Small intestine (tissue), 7 donors: ENCODE data around the gene APP. TPM values are rescaled to one million over a fixed set of nuclear protein-coding genes. Genes with fewer than 3 reads are reported as not detected.

Source experiments
- DNase-seq, 2 donors: peaks; one replicate each; pipeline versions ENCODE4 v3.0.0 to v3.0.0-alpha.2; 2013
- FAIRE-seq: peaks from 2 replicates; lab custom pipeline; 2012; peaks lifted over from hg19 to GRCh38; lab: Jason Lieb, UNC
- H3K27ac ChIP-seq, 3 donors: one replicate each; pipeline ENCODE4 v1.5.1; 2013; ENCODE audit warnings: low read length in 2 of 3, mild to moderate bottlenecking in 2 of 3, control low read depth in 1 of 3, inconsistent platforms in 1 of 3, low read depth in 1 of 3, moderate library complexity in 1 of 3
- H3K27me3 ChIP-seq, 3 donors: one replicate each; pipeline ENCODE4 v1.6.1; 2013; ENCODE audit warnings: low read length in 3 of 3, inconsistent platforms in 1 of 3; ENCODE audit not compliant: control insufficient read depth in 3 of 3, insufficient read depth in 3 of 3
- H3K36me3 ChIP-seq, 3 donors: one replicate each; pipeline ENCODE4 v1.6.1; 2013; ENCODE audit warnings: low read length in 3 of 3, inconsistent platforms in 1 of 3, low read depth in 1 of 3, mild to moderate bottlenecking in 1 of 3, moderate library complexity in 1 of 3; ENCODE audit not compliant: control insufficient read depth in 3 of 3, insufficient read depth in 2 of 3
- H3K4me1 ChIP-seq, 3 donors: one replicate each; pipeline ENCODE4 v1.6.1; 2013; ENCODE audit warnings: low read length in 2 of 3, inconsistent platforms in 1 of 3, low read depth in 1 of 3, mild to moderate bottlenecking in 1 of 3, moderate library complexity in 1 of 3; ENCODE audit not compliant: control insufficient read depth in 3 of 3, insufficient read depth in 2 of 3
- H3K4me3 ChIP-seq, 3 donors: one replicate each; pipeline ENCODE4 v1.5.1; 2013; ENCODE audit warnings: low read length in 3 of 3, control low read depth in 1 of 3, inconsistent platforms in 1 of 3, low read depth in 1 of 3, mild to moderate bottlenecking in 1 of 3, moderate library complexity in 1 of 3
- H3K9me3 ChIP-seq, 2 donors: one replicate each; pipeline ENCODE4 v1.6.1; 2013; ENCODE audit warnings: low read depth in 1 of 2, low read length in 1 of 2; ENCODE audit not compliant: control insufficient read depth in 2 of 2, insufficient read depth in 1 of 2
- WGBS, 3 donors: extraction: QIAGEN DNeasy Blood & Tissue Kit; methylation state at CpG; one replicate each; pipeline ENCODE4 v1.1.7; 2013; 5-methylcytosine and 5-hydroxymethylcytosine counted together
- polyA plus RNA-seq, 4 donors: library from polyadenylated mRNA; stranded (reverse) in 3 of 4; unstranded in 1 of 4; fragments of 200-250 nt in 3 of 4; fragments of 120-200 nt in 1 of 4; gene quantifications; one replicate each; pipeline versions ENCODE4 v1.2.1 to v1.2.3, GENCODE V29; 2013
- donor health status: healthy with polysubstance abuse.
- donor health status: control.
- donor health status: control.
- donor health status: Bipolar disorder and iron deficiency.
- donor health status: healthy.

APP gene
- polyA plus RNA-seq, 4 donors, result 28.6 to 319 (median 124) TPM

- Histone ChIP-seq H3K4me3 (no peak overlapping the region), H3K4me1 (peaks cover 0 to 2% (median 0%) of the 10 kb centered on the region in 3 donors), H3K27me3 (no peaks in the 10 kb centered on the region), H3K27ac (no peak overlapping the region), H3K9me3 (peaks cover 0 to 2% of the 10 kb centered on the region in 2 donors), H3K36me3 (peaks cover 0 to 8% (median 2%) of the 10 kb centered on the region in 3 donors)
- FAIRE-seq, result no peak
- no peak for DNase-seq
- WGBS, 3 donors, result 85 to 90% (median 88%) methylated on average over 4 of the region's 4 CpGs
Measured at GRCh38 chr21:25897383-25897782, 273.2 kb downstream of the APP start.

- no peak for DNase-seq
- Histone ChIP-seq H3K9me3 (peaks cover 0 to 2% of the 10 kb centered on the region in 2 donors), H3K36me3 (peaks cover 0 to 8% (median 2%) of the 10 kb centered on the region in 3 donors), H3K4me1 (no peaks in the 10 kb centered on the region), H3K27me3 (no peaks in the 10 kb centered on the region), H3K4me3 (no peak overlapping the region), H3K27ac (no peak overlapping the region)
- WGBS, 3 donors, result 45 to 59% (median 53%) methylated on average over 4 of the region's 4 CpGs
- FAIRE-seq, result no peak
Measured at GRCh38 chr21:25896501-25897056, 274.0 kb downstream of the APP start.

- DNase-seq (peak in 1 of 2 donors; percentile 54), FAIRE-seq (no peak)
- Histone ChIP-seq H3K4me1 (no peaks in the 10 kb centered on the region), H3K9me3 (peaks cover 0 to 2% of the 10 kb centered on the region in 2 donors), H3K36me3 (peaks cover 0 to 8% (median 2%) of the 10 kb centered on the region in 3 donors), H3K27me3 (no peaks in the 10 kb centered on the region), H3K27ac (no peak overlapping the region), H3K4me3 (no peak overlapping the region)
- WGBS, 3 donors, result 18 to 22% (median 20%) methylated on average over 6 of the region's 6 CpGs
Measured at GRCh38 chr21:25895565-25896205, 274.9 kb downstream of the APP start.

GRCh38 chr21:25893191-25893590 is 277.4 kb downstream of the APP start:
- Histone ChIP-seq H3K4me1 (peaks cover 0 to 5% (median 0%) of the 10 kb centered on the region in 3 donors), H3K27me3 (no peaks in the 10 kb centered on the region), H3K4me3 (no peak overlapping the region), H3K9me3 (peaks cover 0 to 2% of the 10 kb centered on the region in 2 donors), H3K36me3 (peaks cover 0 to 23% (median 2%) of the 10 kb centered on the region in 3 donors), H3K27ac (no peak overlapping the region)
- DNase-seq, result no peak
- no peak for FAIRE-seq
- 84 to 90% (median 85%) methylated on average over 1 of the region's 1 CpG for WGBS, 3 donors

- Histone ChIP-seq H3K36me3 (peaks cover 0 to 22% (median 2%) of the 10 kb centered on the region in 3 donors), H3K4me1 (peaks cover 0 to 6% (median 0%) of the 10 kb centered on the region in 3 donors), H3K27me3 (no peaks in the 10 kb centered on the region), H3K27ac (no peak overlapping the region), H3K4me3 (no peak overlapping the region), H3K9me3 (peaks cover 0 to 2% of the 10 kb centered on the region in 2 donors)
- FAIRE-seq (no peak), DNase-seq (no peak)
- WGBS, 3 donors, result 92 to 93% (median 92%) methylated on average over 5 of the region's 5 CpGs
Measured at GRCh38 chr21:25891596-25891995, 279.0 kb downstream of the APP start.

GRCh38 chr21:25890001-25890400 is 280.6 kb downstream of the APP start:
- WGBS, 3 donors, result 62 to 70% (median 68%) methylated on average over 2 of the region's 2 CpGs
- Histone ChIP-seq H3K27ac (no peak overlapping the region), H3K27me3 (no peaks in the 10 kb centered on the region), H3K4me1 (peaks cover 0 to 6% (median 0%) of the 10 kb centered on the region in 3 donors), H3K4me3 (no peak overlapping the region), H3K36me3 (peaks cover 0 to 22% (median 2%) of the 10 kb centered on the region in 3 donors), H3K9me3 (peaks cover 0 to 2% of the 10 kb centered on the region in 2 donors)
- FAIRE-seq (no peak), DNase-seq (no peak)

GRCh38 chr21:25888711-25889110 is 281.9 kb downstream of the APP start:
- FAIRE-seq (no peak), DNase-seq (no peak)
- 82 to 89% (median 83%) methylated on average over 9 of the region's 9 CpGs for WGBS, 3 donors
- H3K27me3 ChIP-seq, result no peaks in the 10 kb centered on the region
- H3K4me1 ChIP-seq, result peaks cover 0 to 6% (median 0%) of the 10 kb centered on the region in 3 donors
- H3K27ac ChIP-seq, result peak overlapping the region in 1 of 3 donors; percentile 7
- no peak overlapping the region for H3K4me3 ChIP-seq
- H3K36me3 ChIP-seq, result peaks cover 0 to 22% (median 2%) of the 10 kb centered on the region in 3 donors
- no peaks in the 10 kb centered on the region for H3K9me3 ChIP-seq

- WGBS, 3 donors, result 35 to 57% (median 51%) methylated on average over 9 of the region's 9 CpGs
- H3K36me3 ChIP-seq, result peaks cover 0 to 22% (median 0%) of the 10 kb centered on the region in 3 donors
- no peaks in the 10 kb centered on the region for H3K9me3 ChIP-seq
- no peak overlapping the region for H3K4me3 ChIP-seq
- H3K27ac ChIP-seq, result peak overlapping the region in 1 of 3 donors; percentile 48
- peak; percentile 55 to 59 for DNase-seq
- no peak for FAIRE-seq
- no peaks in the 10 kb centered on the region for H3K27me3 ChIP-seq
- peaks cover 0 to 6% (median 0%) of the 10 kb centered on the region in 3 donors for H3K4me1 ChIP-seq
Measured at GRCh38 chr21:25887646-25888306, 282.8 kb downstream of the APP start.
